ENCODE data around the gene ZNF276.

DNA sequence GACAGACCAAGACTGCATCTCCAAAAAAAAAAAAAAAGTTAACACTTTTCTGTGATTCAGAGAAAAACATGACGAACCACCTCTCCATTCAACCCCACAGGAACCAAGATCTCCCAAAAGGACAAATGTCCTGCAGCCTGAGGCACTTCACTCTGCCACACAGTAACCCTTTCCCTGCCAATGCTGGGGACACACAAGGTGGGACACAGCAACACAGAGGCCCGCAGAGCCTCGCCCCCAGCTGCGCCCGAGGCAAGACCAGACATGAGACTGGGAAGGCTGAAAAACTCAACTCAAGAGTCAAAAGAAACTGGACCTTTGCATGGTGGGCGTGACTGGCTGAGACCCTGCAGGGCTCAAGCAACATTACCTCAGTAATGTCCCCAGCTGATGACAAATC, 61.2 kb downstream of the ZNF276 start:
- no peak for TF ChIP-seq POLR2A (IDR thresholded peaks at IDR 0.05; ENCODE audit: control extremely low read depth in 1 of 2, low read depth in 2 of 2, low read length in 2 of 2)
- TF ChIP-seq RXRA (IDR thresholded peaks at IDR 0.05; ENCODE audit: insufficient read depth, low read depth, low read length) = no peak
- no peak for TF ChIP-seq EP300 (IDR thresholded peaks at IDR 0.05; ENCODE audit: borderline replicate concordance in 1 of 2, low read depth in 2 of 2, low read length in 2 of 2)
- TF ChIP-seq, protein P1, sequence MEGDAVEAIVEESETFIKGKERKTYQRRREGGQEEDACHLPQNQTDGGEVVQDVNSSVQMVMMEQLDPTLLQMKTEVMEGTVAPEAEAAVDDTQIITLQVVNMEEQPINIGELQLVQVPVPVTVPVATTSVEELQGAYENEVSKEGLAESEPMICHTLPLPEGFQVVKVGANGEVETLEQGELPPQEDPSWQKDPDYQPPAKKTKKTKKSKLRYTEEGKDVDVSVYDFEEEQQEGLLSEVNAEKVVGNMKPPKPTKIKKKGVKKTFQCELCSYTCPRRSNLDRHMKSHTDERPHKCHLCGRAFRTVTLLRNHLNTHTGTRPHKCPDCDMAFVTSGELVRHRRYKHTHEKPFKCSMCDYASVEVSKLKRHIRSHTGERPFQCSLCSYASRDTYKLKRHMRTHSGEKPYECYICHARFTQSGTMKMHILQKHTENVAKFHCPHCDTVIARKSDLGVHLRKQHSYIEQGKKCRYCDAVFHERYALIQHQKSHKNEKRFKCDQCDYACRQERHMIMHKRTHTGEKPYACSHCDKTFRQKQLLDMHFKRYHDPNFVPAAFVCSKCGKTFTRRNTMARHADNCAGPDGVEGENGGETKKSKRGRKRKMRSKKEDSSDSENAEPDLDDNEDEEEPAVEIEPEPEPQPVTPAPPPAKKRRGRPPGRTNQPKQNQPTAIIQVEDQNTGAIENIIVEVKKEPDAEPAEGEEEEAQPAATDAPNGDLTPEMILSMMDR (IDR thresholded peaks at IDR 0.05; ENCODE audit: control extremely low read depth in 1 of 3, insufficient read depth in 1 of 3, low read depth in 1 of 3, low read length in 3 of 3) = no peak
- TF ChIP-seq SP1 (IDR thresholded peaks at IDR 0.05; ENCODE audit: low read depth, low read length) = no peak
- no peak for TF ChIP-seq CEBPB (IDR thresholded peaks at IDR 0.05; ENCODE audit: low read depth, low read length)
- TF ChIP-seq, protein P2, sequence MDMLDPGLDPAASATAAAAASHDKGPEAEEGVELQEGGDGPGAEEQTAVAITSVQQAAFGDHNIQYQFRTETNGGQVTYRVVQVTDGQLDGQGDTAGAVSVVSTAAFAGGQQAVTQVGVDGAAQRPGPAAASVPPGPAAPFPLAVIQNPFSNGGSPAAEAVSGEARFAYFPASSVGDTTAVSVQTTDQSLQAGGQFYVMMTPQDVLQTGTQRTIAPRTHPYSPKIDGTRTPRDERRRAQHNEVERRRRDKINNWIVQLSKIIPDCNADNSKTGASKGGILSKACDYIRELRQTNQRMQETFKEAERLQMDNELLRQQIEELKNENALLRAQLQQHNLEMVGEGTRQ (IDR thresholded peaks at IDR 0.05; ENCODE audit: low read length) = no peak
- no peak for TF ChIP-seq POLR2AphosphoS5 (IDR thresholded peaks at IDR 0.05; ENCODE audit: low read depth, low read length)
- TF ChIP-seq, protein P3, sequence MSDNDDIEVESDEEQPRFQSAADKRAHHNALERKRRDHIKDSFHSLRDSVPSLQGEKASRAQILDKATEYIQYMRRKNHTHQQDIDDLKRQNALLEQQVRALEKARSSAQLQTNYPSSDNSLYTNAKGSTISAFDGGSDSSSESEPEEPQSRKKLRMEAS (IDR thresholded peaks at IDR 0.05) = no peak
- no peak for TF ChIP-seq TAF7 (optimal IDR thresholded peaks at IDR 0.05; ENCODE audit: borderline replicate concordance, low read depth, low read length)
- TF ChIP-seq, protein P4, sequence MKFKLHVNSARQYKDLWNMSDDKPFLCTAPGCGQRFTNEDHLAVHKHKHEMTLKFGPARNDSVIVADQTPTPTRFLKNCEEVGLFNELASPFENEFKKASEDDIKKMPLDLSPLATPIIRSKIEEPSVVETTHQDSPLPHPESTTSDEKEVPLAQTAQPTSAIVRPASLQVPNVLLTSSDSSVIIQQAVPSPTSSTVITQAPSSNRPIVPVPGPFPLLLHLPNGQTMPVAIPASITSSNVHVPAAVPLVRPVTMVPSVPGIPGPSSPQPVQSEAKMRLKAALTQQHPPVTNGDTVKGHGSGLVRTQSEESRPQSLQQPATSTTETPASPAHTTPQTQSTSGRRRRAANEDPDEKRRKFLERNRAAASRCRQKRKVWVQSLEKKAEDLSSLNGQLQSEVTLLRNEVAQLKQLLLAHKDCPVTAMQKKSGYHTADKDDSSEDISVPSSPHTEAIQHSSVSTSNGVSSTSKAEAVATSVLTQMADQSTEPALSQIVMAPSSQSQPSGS (IDR thresholded peaks at IDR 0.05; ENCODE audit: low read length) = no peak
- no peak for TF ChIP-seq HDAC6 (IDR thresholded peaks at IDR 0.05; ENCODE audit: low read depth, low read length)
- TF ChIP-seq EZH2 (IDR thresholded peaks at IDR 0.05; ENCODE audit: low read depth, low read length, severe bottlenecking) = no peak
- no peak for TF ChIP-seq YY1 (IDR thresholded peaks at IDR 0.05; ENCODE audit: low read depth, low read length)

Data from H1 (cell line).